HG02610 (cell line): ENCODE results near the gene TBC1D22A.

Experiments used
- ATAC-seq: cut with Tn5 transposase; IDR thresholded peaks from one replicate; pipeline ENCODE4 v1.9.1; 2021; ENCODE audit warnings: mild to moderate bottlenecking, moderate library complexity; ENCODE audit not compliant: unreplicated experiment

TBC1D22A gene

DNA sequence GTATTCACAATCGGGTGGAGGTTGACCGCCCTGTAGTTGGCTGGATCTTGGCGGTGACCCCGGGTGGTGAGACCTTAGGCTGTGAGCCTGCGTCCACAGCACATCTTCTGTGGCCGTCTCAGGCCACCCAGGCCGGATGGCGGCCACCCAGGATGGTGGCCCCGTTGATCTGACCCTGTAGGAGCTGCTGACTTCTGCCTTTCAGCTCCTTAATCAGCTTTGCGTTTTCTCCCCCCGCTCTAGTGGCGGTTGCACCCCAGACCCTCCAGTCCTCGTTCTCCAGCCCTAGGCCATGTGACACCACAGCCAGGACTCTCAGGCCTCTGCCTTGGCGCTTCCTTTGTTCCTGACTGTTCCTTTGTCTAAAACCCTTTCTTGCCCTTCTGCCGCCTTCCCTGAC lies 244.0 kb downstream of the TBC1D22A start:
- no peak for ATAC-seq

DNA sequence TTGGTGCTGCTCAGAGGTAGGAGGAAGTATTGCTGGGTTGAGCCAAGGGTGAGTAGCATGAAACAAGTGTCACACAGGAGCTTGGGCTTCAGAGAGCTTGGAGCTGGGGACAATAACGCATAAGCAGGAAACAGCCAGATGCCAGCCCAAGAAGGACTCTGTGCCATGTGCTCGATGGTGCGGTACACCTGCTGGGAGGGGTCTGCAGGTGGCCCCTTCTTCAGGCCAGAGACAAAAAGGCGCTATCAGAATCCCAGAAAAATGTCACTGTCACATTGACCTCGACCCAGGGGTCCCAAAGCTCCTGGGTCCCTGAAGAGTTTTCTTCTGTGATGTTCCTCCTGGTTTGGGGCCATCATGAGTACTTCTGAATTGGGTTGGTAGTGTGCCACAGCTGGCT lies 244.4 kb downstream of the TBC1D22A start:
- ATAC-seq, result no peak

DNA sequence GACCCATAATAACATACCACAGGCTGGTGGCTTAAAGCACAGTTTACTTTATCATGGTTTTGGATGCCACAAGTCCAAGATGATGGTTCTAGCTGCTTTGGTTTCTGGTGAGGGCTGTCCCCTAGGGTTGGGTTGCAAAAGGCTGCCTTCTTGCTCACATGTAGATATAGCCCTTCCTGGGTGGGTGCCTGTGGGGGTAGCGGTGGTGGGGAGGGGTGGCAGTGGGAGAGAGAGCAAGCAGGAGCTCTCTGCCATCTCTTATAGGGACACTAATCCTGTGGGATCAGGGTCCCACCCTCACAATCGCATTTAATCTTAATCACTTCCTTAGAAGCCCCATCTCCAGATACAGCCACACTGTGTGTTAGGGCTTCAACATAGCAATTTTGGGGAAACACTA lies 245.0 kb downstream of the TBC1D22A start:
- no peak for ATAC-seq

DNA sequence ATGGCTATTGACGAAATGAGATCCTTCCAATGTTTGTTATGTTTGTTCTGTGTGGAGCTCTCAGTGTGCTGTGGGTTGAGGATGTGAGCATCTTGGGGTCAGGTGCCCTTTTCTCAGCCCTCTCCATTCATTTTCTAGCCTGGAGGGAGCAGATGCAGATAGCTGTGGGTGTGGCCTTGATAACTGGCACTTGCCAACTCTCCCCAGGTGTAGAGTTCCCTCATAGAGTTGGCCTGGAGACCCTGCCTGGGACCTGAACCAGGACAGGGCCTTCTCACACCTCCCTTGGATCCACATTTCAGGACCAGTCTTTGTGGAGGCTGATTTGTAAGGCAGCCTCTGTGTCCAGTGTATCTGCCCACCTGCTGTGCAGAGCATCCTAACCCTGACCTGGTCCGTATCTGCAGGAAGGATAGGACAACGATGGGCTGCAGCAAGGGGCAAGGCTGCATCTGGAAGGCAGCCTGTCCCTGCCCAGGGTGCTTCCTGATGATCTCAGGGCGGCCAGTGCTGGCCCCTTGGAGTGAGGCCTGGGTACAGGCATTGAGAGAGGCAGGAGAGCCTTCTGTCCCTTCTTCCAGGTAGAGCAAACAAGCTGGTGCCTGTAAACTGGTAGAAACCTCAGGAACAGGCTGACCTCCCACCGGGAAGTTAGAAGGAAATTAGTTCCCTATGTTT lies 245.9 kb downstream of the TBC1D22A start:
- ATAC-seq, result no peak

DNA sequence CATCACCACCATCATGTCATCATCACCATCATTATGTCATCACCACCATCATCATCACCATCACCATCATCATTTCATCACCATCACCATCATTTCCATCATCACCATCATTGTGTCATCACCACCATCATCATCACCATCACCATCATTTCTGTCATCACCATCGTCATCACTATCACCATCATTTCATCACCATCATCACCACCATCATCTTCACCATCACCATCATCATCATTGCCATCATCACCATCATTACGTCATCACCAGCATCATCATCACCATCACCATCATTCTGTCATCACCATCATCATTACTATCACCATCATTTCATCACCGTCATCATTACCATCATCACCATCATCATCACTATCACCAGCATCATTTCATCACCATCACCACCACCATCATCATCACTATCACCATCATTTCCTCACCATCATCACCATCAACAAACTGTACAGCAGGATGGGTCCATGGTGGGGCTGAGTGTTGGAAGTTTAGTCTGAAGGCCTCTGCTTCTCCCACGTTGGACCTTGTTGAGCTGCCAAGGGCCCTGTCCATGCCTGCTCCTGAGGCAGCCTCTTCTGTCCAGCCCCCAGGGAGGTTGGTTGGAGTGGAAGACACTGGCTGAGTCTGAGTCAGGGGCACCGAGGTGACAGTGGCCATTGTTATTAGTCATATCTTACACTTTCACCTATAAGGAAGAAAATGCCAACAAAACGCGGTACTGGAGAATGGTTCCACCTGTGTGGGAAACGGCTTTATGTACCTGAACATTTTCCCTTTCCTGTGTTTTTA lies 247.1 kb downstream of the TBC1D22A start:
- no peak for ATAC-seq

DNA sequence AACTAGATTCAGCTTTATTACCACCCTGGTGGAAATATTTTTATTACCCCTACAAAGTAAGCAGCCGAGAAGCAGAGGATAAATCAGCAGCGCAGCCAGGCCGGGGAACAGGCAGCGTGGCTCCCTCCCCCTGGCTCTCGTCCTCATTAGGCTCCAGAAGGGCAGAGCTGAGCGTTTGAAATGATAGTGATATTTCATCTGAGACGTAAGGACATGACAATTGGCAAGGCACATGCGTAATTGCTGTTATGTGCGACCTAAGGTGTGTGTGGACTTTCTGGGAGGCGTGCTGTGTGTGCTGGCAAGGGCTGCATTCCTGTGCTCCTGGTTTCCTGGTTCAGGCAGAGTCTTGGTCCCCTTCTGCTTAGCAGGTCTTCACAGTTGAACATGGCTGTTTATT lies 247.8 kb downstream of the TBC1D22A start:
- no peak for ATAC-seq

DNA sequence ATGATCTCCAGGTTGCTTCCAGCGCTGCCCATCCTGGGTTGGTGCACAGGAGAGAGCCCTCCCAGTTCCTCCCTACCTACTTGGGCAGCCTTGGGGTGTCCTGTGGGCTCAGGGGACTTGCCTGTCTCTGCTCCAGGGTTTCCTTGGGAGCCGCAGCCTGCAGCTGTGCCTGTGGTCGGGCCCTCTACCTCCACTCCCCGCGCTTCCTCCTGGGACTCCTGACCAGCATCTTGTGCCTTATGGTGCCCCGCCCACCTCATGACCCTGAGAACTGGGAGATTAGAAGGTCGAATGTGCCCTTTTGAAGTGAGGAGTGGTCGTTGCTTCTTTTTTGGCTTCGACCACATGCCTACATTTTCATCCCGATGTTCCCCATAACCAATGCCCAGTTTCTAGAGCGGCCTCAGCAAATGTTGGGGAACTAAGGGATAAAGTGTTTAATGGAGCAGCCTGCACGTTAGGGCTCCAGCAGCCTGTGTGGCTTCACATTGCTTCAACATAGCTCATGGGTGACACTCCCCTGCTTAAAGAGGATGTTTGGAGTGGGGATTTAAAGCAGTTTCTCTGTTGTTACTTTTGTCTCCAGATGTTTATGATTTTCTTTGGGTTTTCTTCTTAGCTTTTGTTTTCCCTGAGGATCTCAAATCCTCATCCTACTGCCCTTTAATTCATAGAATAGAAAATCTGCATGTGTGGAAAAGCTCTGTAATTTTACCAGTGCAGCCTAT lies 248.8 kb downstream of the TBC1D22A start:
- no peak for ATAC-seq

DNA sequence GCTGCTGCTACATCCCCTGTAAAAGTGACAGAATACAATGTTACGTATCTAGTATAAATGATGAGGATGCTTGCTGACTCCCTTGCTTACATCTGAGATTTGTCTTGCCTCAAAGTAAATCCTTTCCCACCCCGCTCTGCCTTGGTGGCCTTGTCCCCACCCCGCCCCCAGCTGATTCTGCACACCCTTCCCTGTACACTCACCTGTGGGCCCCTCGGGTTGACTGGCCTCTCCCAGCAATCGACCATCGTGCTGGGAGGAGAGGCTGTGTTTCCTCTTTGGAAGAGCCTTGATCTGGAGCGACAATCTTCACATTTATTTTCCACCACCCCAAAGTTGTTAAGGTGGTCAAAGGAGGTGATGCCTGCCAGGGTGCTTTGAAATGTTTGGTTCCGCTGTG lies 249.4 kb downstream of the TBC1D22A start:
- ATAC-seq, result no peak

DNA sequence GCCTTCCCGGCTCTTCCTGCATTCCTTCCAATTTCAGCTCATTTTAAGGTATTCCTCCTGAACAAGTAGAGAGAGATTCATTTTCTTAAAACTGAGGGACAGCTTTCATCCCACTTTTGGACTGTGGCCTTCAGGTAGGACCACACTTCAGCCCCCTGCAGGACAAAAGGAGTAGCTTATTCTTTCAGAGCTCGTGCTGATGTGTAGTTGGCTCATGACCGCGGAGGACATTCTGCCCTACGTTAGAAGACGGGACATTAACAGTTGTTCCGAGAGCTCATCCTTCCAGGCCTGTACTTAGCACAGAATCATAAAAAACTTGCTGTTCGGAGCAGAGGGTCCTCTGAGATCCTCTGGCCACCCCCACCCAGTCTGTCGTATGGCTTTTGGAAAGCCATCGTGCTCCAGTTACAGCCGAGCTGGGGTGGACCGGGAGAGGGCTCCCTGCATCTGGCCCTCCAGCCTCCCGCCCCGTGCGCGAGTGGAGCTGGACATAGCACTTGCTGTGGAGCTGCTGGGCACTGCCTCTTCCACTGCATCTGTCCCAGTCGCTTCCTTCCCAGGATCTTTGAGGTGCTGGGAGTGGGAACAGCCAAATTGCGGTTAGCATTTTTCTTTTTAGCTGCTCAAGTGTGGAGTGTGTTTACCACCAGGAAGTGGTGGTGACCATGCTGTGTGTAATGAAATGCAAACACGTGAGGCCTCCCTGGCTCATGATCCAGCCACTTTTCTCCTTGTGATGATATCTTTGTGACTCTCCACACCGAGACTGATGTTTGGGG lies 250.3 kb downstream of the TBC1D22A start:
- ATAC-seq, result no peak

DNA sequence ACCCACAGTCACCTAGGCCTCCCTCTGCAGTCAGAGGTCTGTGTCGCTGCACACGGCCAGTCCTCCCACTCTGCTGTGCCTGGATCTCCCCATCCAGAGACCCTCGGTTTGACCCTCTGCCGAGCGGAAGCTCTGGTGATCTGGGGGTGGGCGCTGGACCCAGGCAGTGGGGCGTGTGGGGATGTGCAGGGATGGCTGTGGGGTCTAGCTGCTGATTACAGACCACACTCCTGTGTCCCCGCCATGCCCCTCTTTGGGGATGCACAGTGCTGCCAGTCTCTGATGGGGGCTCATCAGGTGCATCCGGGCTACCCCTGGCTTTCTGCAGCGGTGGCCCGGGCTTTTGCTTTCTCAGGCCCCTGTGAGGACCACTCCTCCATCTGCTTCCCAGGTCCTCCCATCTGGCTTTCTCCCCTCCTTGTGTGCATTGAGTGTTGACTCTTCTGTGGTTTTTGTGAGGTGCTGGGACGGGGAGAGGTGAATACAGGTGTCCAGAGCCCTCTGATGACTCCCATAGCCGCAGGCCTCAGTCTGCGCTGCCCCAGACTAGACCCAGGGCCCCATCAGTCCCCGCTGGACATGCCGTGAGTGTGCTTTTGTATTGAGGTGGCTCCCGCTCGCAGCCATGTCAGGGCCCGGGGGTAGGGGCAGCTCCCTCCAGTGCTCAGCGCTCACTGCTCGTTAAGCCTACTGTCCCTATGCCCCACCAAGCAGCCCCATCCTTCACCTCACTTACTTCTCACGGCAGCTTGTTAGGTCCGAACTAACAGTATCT lies 251.6 kb downstream of the TBC1D22A start:
- ATAC-seq, result no peak

DNA sequence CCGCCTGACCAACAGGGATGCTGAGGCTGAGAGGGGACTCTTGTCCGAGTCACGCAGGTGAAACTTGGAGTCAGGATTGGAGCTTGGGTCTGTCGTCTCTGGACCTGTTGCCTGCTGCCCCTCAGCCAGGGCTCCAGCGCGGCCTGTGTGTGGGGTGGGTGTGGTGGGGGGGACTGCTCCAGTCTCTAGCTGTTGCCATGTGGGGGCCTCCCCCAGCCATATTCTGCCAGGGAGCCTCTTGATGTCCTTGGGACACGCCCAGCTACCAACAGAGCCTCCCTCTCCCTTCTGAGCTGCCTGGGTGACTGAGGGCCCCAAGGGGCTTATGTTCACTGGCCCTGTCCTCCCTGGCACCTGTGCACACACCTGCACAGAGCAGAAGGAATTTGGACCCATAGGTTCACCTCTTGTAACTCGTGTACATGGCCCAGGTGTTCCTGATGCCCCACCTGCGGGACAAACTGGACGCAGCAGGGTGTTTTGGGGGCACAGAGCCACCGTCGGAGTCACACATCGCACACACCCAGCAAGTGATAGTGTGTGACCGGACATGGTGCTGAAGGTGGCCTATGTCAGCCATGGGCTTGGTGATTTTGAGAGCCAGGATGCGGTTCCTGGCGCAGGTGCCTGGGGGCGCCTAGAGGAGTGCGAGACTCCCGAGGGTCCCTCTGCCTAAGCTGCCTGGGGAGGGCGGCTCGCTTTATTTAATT lies 252.3 kb downstream of the TBC1D22A start:
- no peak for ATAC-seq

DNA sequence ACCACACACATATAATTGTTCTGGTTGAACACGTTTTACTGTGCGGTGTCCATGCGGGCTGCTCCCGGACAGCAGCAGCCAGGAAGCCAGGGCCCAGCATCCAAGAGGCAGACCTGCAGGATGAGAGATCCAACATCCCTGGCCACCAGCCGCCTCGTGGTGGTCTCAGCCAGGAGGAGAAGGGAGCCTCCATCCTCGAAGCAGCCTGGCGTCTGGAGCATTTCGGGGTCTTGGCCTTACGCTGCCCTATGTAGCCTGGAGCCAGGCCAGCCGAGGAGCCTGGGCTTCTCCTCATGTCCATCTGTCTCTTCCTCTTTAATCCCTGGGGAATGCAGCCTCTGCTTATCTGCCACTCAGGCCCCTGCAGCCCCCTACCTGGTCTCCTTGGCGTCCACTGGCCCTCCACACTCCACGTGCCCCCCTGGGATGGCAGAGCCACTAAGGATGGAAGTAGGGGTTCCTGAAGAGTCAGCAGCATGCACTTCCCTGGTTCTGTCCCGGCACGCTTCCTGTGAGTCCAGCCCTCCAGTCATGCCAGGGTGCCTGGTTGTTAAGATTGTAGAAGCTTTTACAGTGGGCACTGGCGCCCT lies 253.2 kb downstream of the TBC1D22A start:
- ATAC-seq, result no peak

DNA sequence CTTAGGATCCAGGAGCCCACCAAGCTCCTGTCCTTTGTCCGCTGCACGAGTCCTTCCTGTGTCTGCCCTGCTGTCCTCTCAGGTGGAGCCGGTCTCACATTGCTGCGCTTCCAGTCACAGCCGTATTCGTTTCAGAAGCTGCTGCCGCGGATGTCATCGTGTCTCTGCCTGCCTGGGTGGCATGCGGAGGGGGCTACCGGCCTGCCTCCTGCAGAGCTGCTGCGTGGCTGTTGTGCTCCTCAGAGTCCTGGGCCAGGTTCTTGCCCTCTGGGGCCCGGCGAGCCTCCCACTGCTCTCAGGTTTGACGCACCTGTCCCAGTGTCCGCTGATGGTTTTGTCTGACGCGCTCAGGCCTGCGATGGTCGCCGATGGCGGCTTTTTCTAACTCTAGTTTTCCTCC lies 254.2 kb downstream of the TBC1D22A start:
- ATAC-seq, result no peak

DNA sequence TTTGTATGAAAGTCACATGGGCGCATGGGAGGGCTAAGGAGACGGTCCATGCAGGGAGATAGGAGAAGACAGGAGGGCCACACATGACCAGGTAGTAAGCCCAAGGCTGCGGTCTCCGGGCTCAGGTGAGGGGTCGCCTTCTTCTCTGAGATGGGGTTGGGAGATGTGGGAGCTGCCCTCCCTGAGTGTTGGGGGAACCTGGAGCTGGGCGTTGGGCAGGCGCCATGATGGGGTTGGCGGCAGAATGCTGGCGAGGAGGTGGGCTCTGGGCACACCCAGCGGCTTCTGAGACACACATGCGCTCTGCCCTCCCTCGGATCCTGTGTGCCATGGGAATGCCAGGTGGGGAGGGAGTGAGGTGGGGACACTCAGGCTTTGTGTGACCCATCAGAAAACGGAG lies 254.8 kb downstream of the TBC1D22A start:
- ATAC-seq, result no peak

DNA sequence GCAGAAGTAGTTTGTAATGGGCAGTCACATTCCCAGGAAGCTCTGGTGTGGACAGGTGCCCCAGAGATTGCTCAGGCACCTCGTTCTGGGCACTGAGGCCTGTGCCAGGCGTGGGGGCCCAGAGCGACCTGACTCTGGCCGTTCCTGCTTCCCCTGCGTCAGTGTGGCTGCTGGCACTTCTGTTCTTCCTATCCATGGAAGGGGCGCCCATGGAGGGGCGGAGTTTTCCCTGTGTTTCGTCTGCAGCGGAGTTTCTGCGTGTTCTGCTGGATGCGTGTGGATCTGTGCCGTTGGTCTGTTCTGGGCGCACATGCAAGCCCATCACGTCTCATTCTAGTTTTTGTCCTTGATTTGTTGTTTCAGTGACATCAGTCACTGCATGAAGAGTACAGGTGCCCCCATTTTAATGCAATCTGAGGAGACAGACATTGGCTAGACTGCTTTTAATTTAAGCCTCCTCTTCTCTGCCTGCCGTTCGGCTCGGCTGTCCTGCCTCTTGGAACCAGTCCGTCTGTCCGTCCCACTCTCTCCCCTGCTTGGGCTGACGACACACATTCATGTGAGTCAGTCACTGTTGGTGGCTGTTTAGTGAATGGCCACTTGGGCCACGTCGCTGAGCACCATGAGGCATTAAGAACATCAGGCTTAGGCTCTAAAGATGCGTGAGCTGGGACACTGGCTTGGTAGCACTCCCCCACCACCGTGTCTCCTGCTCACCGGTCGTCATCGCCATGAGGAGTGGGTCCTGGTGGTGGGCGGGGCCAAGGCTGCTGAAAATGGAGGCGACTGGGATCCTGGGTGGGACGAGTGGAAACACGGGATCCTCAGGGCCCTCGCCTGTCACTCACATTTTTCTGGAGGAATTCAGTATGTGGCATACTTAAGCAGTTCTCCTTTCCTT lies 255.8 kb downstream of the TBC1D22A start:
- ATAC-seq, result no peak

DNA sequence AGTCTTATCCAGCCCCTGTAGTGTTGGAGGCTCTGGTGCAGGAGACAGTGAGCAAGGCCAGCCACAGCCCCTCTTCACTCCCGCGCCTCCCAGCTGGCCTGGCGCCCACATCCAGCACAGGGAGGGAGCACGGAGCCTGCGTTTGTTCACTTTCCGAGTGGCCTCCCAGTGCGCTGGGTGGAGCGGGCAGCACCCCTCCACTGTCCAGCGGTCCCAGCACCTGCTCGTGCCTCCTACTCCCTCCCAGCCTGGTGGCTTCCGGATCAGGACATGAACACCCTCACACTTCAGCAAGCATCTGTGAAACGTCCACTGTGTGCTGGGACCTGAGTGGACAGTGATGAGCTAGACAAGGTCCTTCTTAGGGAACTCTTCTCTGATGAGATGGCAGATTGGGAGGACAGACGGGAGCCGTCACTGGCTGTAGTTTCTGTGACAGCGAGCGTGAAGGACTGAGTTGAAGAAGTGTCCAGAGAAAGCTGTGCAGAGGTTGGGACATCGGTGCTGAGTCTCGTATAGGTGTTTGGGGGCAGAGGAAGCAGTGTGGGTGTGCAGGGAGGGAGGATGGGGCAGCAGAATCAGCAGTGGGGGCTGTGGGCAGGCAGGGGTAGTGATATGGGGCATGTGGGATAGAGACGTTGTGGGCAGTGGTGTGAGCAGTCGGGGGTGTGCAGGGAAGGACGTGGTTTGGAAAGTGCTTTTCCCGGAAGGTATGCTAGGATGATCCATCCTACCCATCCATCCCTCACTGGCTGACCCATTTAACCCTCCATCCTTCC lies 256.8 kb downstream of the TBC1D22A start:
- ATAC-seq, result no peak

DNA sequence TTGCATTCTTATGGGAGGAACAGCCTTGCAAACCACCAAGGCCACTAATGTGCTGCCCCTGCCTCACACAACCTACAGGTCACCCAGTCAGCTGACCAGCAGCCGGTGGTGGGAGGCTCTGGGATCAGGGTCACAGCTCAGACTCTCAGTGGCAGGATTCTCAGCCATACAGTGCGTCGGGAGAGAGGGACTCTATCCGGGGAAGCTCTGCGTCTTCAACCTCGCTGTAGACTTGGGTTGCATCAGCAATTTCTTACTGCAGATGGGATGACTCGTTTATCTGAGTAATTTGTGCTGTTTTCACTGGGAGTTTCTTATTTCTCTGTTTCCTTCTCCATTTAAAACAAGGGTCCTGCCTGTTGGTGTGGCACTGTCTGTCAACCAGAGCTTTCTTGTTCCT lies 257.7 kb downstream of the TBC1D22A start:
- ATAC-seq, result no peak
